GM23338 (cell line): ENCODE measurements around the gene POU3F3. TPM values are rescaled to one million over a fixed set of nuclear protein-coding genes. Genes with fewer than 3 reads are reported as not detected.
A peak's percentile ranks its signal among the peaks of the same experiment; 100 is the strongest.

ENCODE experiments used
- ATAC-seq: fragments of 200-7000 bp; cut with Tn5 transposase; 3 replicates; pipeline ENCODE4 v1.9.1; 2020
- DNase-seq: peaks from one replicate; pipeline ENCODE4 v3.0.0-alpha.2; 2015; ENCODE audit warnings: low spot score
- H2AFZ ChIP-seq: fragments of 200-600 bp; sonication (generic); 2 replicates; pipeline ENCODE4 v1.8.0; 2016; ENCODE audit warnings: antibody characterized with exemption, mild to moderate bottlenecking, moderate library complexity
- H3F3A ChIP-seq: fragments of 200-600 bp; sonication (generic); replicated peaks from 2 replicates; pipeline ENCODE4 v1.8.0; 2017; ENCODE audit warnings: antibody characterized with exemption, mixed run types, low read depth
- H3K27ac ChIP-seq: fragments of 200-600 bp; sonication (generic); 2 replicates; pipeline ENCODE4 v1.6.1; 2016; ENCODE audit warnings: low read depth
- H3K27me3 ChIP-seq: fragments of 200-600 bp; sonication (generic); 2 replicates; pipeline ENCODE4 v1.8.0; 2016; ENCODE audit warnings: mild to moderate bottlenecking, mixed run types, moderate library complexity; ENCODE audit not compliant: insufficient read depth
- H3K36me3 ChIP-seq: fragments of 200-600 bp; sonication (generic); 2 replicates; pipeline ENCODE4 v1.8.0; 2016; ENCODE audit warnings: mild to moderate bottlenecking; ENCODE audit not compliant: insufficient read depth
- H3K4me1 ChIP-seq: fragments of 200-600 bp; sonication (generic); 2 replicates; pipeline ENCODE4 v1.8.0; 2016; ENCODE audit warnings: mild to moderate bottlenecking, moderate library complexity; ENCODE audit not compliant: insufficient read depth
- H3K4me2 ChIP-seq: fragments of 200-600 bp; sonication (generic); 2 replicates; pipeline ENCODE4 v1.7.1; 2017; ENCODE audit warnings: mixed run types
- H3K4me3 ChIP-seq: fragments of 200-600 bp; sonication (generic); 2 replicates; pipeline ENCODE4 v1.6.1; 2016; ENCODE audit warnings: mixed run types
- H3K79me2 ChIP-seq: fragments of 200-600 bp; sonication (generic); replicated peaks from 2 replicates; pipeline ENCODE4 v1.8.0; 2017; ENCODE audit warnings: mild to moderate bottlenecking; ENCODE audit not compliant: insufficient read depth
- H3K9me2 ChIP-seq: fragments of 200-600 bp; sonication (generic); 2 replicates; pipeline ENCODE4 v1.8.0; 2017; ENCODE audit not compliant: insufficient read depth
- H4K20me1 ChIP-seq: fragments of 200-600 bp; sonication (generic); replicated peaks from 2 replicates; pipeline ENCODE4 v1.8.0; 2017; ENCODE audit warnings: mild to moderate bottlenecking; ENCODE audit not compliant: insufficient read depth
- H3K27ac Mint-ChIP-seq: 2 replicates; pipeline ENCODE4 v1.8.0; 2020; ENCODE audit warnings: inconsistent platforms, mild to moderate bottlenecking, moderate library complexity, mixed read lengths
- H3K27me3 Mint-ChIP-seq: 3 replicates; pipeline ENCODE4 v1.8.0; 2022; ENCODE audit warnings: low read depth, mild to moderate bottlenecking, moderate library complexity, mixed read lengths, inconsistent platforms; ENCODE audit not compliant: insufficient read depth, poor library complexity
- H3K36me3 Mint-ChIP-seq: 3 replicates; pipeline ENCODE4 v1.8.0; 2021; ENCODE audit warnings: low read depth, mild to moderate bottlenecking, inconsistent platforms, moderate library complexity, mixed read lengths
- H3K4me1 Mint-ChIP-seq: 3 replicates; pipeline ENCODE4 v1.8.0; 2020; ENCODE audit warnings: mild to moderate bottlenecking, inconsistent platforms, mixed read lengths
- H3K4me3 Mint-ChIP-seq: 3 replicates; pipeline ENCODE4 v1.8.0; 2021; ENCODE audit warnings: moderate library complexity, mild to moderate bottlenecking, inconsistent platforms, mixed read lengths
- H3K9me3 Mint-ChIP-seq: 3 replicates; pipeline ENCODE4 v1.8.0; 2020; ENCODE audit warnings: moderate library complexity, mild to moderate bottlenecking, inconsistent platforms, mixed read lengths
- CTCF ChIP-seq, 2 experiments: fragments of 200-600 bp in 1 of 2; sonication (generic) in 1 of 2; conservative IDR thresholded peaks; 2 replicates each; pipeline versions ENCODE4 v1.5.1 to v1.6.1; 2016 to 2017; ENCODE audit warnings: antibody characterized with exemption in 2 of 2, low read depth in 2 of 2, mild to moderate bottlenecking in 2 of 2, moderate library complexity in 1 of 2
- EZH2phosphoT487 ChIP-seq: fragments of 200-600 bp; sonication (generic); IDR thresholded peaks from one replicate; pipeline ENCODE4 v1.8.1; 2018; ENCODE audit warnings: antibody characterized with exemption; ENCODE audit not compliant: unreplicated experiment
- JUNB ChIP-seq: IDR thresholded peaks from one replicate; pipeline ENCODE4 v1.6.1; 2016; ENCODE audit warnings: antibody characterized with exemption; ENCODE audit not compliant: unreplicated experiment
- NANOG ChIP-seq: IDR thresholded peaks from 2 replicates; pipeline ENCODE4 v1.6.1; 2016; ENCODE audit warnings: antibody characterized with exemption, borderline replicate concordance
- REST ChIP-seq: IDR thresholded peaks from one replicate; pipeline ENCODE4 v1.6.1; 2018; ENCODE audit warnings: antibody characterized with exemption; ENCODE audit not compliant: unreplicated experiment
- ZNF114 ChIP-seq: fragments of 250-450 bp; sonication (Bioruptor Pico); IDR thresholded peaks from 2 replicates; pipeline ENCODE4 v1.5.0; 2020; ENCODE audit warnings: mild to moderate bottlenecking, moderate library complexity
- ZNF331 ChIP-seq: fragments of 250-450 bp; sonication (Bioruptor Pico); IDR thresholded peaks from 2 replicates; pipeline ENCODE4 v1.5.0; 2020; ENCODE audit warnings: low read depth, mild to moderate bottlenecking, moderate library complexity
- polyA plus RNA-seq: library from polyadenylated mRNA; unstranded; fragments of >200 nt; fragmentation: Nextera tagmentation; extraction: Ambion mirVana; gene quantifications from 2 replicates; pipeline ENCODE4 v1.2.1, GENCODE V29; 2016
- total RNA-seq: library from RNA; depleted of rRNA; stranded (reverse); fragments of >200 nt; shearing (Covaris generic); gene quantifications from 2 replicates; pipeline ENCODE4 v1.2.3, GENCODE V29; 2014
- TF ChIP-seq, protein P1 (sequence below): IDR thresholded peaks from 2 replicates; pipeline ENCODE4 v1.6.1; 2016; ENCODE audit warnings: antibody characterized with exemption
- TF ChIP-seq, protein P2 (sequence below): fragments of 250-450 bp; sonication (Bioruptor Pico); IDR thresholded peaks from 2 replicates; pipeline ENCODE4 v1.5.0; 2020; ENCODE audit warnings: mild to moderate bottlenecking, moderate library complexity

The POU3F3 gene
- total and polyA plus RNA-seq, 2 experiments from 2014 or later, result 0.06 to 0.24 TPM

- TF ChIP-seq, protein P1, sequence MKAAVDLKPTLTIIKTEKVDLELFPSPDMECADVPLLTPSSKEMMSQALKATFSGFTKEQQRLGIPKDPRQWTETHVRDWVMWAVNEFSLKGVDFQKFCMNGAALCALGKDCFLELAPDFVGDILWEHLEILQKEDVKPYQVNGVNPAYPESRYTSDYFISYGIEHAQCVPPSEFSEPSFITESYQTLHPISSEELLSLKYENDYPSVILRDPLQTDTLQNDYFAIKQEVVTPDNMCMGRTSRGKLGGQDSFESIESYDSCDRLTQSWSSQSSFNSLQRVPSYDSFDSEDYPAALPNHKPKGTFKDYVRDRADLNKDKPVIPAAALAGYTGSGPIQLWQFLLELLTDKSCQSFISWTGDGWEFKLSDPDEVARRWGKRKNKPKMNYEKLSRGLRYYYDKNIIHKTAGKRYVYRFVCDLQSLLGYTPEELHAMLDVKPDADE, result no peak
- TF ChIP-seq JUNB (no peak), ZNF331 (CRISPR knock-in tag) (no peak)
These were observed 4.2 kb upstream of the POU3F3 start (continued) for GRCh38 chr2:104849618-104850141.

- H3K27ac Mint-ChIP-seq, result no peak overlapping the region
- DNase-seq, result peak; percentile 82
- H3K27me3 ChIP-seq, result peaks cover 86% of the 10 kb centered on the region
- H3K27me3 Mint-ChIP-seq, result peaks cover 91% of the 10 kb centered on the region
- H3F3A ChIP-seq, result peaks cover 16% of the 10 kb centered on the region
- no peaks in the 10 kb centered on the region; the same call in 2 of the 3 replicates for H3K9me3 Mint-ChIP-seq
- no peaks in the 10 kb centered on the region for H3K9me2 ChIP-seq
- H2AFZ ChIP-seq, result no peak overlapping the region
- no peaks in the 10 kb centered on the region for H3K36me3 ChIP-seq
- peaks cover 72% of the 10 kb centered on the region for H3K4me1 ChIP-seq
- H3K36me3 Mint-ChIP-seq, result no peaks in the 10 kb centered on the region; the same call in 2 of the 3 replicates
- H3K4me2 ChIP-seq, result peak overlapping the region; percentile 89
- peak overlapping the region; percentile 67 for H3K4me3 ChIP-seq
- H3K79me2 ChIP-seq, result no peaks in the 10 kb centered on the region
- peak; percentile 7 for ATAC-seq
- H3K27ac ChIP-seq, result no peak overlapping the region
- H3K4me1 Mint-ChIP-seq, result peaks cover 73% of the 10 kb centered on the region
- no peaks in the 10 kb centered on the region; the same call in 1 of the 2 replicates for H4K20me1 ChIP-seq
- H3K4me3 Mint-ChIP-seq, result peak overlapping the region; percentile 87
- TF ChIP-seq REST, result no peak
- TF ChIP-seq JUNB, result no peak
- TF ChIP-seq, protein P2, sequence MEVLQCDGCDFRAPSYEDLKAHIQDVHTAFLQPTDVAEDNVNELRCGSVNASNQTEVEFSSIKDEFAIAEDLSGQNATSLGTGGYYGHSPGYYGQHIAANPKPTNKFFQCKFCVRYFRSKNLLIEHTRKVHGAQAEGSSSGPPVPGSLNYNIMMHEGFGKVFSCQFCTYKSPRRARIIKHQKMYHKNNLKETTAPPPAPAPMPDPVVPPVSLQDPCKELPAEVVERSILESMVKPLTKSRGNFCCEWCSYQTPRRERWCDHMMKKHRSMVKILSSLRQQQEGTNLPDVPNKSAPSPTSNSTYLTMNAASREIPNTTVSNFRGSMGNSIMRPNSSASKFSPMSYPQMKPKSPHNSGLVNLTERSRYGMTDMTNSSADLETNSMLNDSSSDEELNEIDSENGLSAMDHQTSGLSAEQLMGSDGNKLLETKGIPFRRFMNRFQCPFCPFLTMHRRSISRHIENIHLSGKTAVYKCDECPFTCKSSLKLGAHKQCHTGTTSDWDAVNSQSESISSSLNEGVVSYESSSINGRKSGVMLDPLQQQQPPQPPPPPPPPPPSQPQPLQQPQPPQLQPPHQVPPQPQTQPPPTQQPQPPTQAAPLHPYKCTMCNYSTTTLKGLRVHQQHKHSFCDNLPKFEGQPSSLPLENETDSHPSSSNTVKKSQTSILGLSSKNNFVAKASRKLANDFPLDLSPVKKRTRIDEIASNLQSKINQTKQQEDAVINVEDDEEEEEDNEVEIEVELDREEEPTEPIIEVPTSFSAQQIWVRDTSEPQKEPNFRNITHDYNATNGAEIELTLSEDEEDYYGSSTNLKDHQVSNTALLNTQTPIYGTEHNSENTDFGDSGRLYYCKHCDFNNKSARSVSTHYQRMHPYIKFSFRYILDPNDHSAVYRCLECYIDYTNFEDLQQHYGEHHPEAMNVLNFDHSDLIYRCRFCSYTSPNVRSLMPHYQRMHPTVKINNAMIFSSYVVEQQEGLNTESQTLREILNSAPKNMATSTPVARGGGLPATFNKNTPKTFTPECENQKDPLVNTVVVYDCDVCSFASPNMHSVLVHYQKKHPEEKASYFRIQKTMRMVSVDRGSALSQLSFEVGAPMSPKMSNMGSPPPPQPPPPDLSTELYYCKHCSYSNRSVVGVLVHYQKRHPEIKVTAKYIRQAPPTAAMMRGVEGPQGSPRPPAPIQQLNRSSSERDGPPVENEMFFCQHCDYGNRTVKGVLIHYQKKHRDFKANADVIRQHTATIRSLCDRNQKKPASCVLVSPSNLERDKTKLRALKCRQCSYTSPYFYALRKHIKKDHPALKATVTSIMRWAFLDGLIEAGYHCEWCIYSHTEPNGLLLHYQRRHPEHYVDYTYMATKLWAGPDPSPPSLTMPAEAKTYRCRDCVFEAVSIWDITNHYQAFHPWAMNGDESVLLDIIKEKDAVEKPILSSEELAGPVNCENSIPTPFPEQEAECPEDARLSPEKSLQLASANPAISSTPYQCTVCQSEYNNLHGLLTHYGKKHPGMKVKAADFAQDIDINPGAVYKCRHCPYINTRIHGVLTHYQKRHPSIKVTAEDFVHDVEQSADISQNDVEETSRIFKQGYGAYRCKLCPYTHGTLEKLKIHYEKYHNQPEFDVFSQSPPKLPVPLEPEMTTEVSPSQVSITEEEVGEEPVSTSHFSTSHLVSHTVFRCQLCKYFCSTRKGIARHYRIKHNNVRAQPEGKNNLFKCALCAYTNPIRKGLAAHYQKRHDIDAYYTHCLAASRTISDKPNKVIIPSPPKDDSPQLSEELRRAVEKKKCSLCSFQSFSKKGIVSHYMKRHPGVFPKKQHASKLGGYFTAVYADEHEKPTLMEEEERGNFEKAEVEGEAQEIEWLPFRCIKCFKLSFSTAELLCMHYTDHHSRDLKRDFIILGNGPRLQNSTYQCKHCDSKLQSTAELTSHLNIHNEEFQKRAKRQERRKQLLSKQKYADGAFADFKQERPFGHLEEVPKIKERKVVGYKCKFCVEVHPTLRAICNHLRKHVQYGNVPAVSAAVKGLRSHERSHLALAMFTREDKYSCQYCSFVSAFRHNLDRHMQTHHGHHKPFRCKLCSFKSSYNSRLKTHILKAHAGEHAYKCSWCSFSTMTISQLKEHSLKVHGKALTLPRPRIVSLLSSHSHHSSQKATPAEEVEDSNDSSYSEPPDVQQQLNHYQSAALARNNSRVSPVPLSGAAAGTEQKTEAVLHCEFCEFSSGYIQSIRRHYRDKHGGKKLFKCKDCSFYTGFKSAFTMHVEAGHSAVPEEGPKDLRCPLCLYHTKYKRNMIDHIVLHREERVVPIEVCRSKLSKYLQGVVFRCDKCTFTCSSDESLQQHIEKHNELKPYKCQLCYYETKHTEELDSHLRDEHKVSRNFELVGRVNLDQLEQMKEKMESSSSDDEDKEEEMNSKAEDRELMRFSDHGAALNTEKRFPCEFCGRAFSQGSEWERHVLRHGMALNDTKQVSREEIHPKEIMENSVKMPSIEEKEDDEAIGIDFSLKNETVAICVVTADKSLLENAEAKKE, result no peak
- TF ChIP-seq ZNF114, result no peak
- TF ChIP-seq EZH2phosphoT487, result no peak
- no peak for TF ChIP-seq ZNF331 (CRISPR knock-in tag)
- TF ChIP-seq CTCF (conservative IDR thresholded peaks at IDR 0.05; ENCODE audit: low read depth in 2 of 2), result no peak
- TF ChIP-seq NANOG, result no peak
These were observed 3.3 kb upstream of the POU3F3 start for GRCh38 chr2:104850361-104851290.
